ENCODE data around the gene SRSF12. TPM values are rescaled to one million over a fixed set of nuclear protein-coding genes. Genes with fewer than 3 reads are reported as not detected.

The SRSF12 gene
- total RNA-seq, 1 donor from 2014 or later, result 5.4 TPM

- DNase-seq (ENCODE audit: low read depth), result no peak
- no peak for TF ChIP-seq CTCF (conservative IDR thresholded peaks at IDR 0.05; ENCODE audit: low read depth, low read length)
- peak overlapping the region; percentile 96 for H3K4me3 ChIP-seq (ENCODE audit: low read depth, low read length)
Observed at GRCh38 chr6:89082486-89082891, 35.4 kb downstream of the SRSF12 start.

- DNase-seq (ENCODE audit: low read depth), result no peak
- no peak for TF ChIP-seq CTCF (conservative IDR thresholded peaks at IDR 0.05; ENCODE audit: low read depth, low read length)
- H3K4me3 ChIP-seq (ENCODE audit: low read depth, low read length), result peak overlapping the region; percentile 96
Observed at GRCh38 chr6:89081423-89082322, 36.2 kb downstream of the SRSF12 start.

DNA sequence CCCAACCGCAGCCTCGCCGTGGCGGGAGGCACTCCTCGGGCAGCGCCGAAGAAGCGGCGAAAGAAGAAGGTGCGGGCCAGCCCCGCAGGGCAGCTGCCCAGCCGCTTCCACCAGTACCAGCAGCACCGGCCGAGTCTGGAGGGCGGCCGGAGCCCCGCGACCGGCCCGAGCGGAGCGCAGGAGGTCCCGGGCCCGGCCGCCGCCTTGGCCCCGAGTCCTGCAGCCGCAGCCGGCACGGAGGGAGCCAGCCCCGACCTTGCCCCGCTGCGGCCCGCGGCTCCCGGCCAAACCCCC is 36.8 kb downstream of the SRSF12 start:
- DNase-seq (ENCODE audit: low read depth), result no peak

GRCh38 chr6:89080281-89081128 is 37.4 kb downstream of the SRSF12 start, which contains the start of gene PNRC1:
TSS of gene PNRC1 (plus strand) at chr6:89080751. CDS start at chr6:89080895, 144 bp downstream.
- peak; percentile 80 for DNase-seq (ENCODE audit: low read depth)
- H3K4me3 ChIP-seq (ENCODE audit: low read depth, low read length), result peak within 1 kb of the TSS; percentile 96
- no peak for TF ChIP-seq CTCF (conservative IDR thresholded peaks at IDR 0.05; ENCODE audit: low read depth, low read length)

More for the DNA sequence above, 36.8 kb downstream of the SRSF12 start:
- no peak for TF ChIP-seq CTCF (conservative IDR thresholded peaks at IDR 0.05; ENCODE audit: low read depth, low read length)
- H3K4me3 ChIP-seq (ENCODE audit: low read depth, low read length), result peak overlapping the region; percentile 96

DNA sequence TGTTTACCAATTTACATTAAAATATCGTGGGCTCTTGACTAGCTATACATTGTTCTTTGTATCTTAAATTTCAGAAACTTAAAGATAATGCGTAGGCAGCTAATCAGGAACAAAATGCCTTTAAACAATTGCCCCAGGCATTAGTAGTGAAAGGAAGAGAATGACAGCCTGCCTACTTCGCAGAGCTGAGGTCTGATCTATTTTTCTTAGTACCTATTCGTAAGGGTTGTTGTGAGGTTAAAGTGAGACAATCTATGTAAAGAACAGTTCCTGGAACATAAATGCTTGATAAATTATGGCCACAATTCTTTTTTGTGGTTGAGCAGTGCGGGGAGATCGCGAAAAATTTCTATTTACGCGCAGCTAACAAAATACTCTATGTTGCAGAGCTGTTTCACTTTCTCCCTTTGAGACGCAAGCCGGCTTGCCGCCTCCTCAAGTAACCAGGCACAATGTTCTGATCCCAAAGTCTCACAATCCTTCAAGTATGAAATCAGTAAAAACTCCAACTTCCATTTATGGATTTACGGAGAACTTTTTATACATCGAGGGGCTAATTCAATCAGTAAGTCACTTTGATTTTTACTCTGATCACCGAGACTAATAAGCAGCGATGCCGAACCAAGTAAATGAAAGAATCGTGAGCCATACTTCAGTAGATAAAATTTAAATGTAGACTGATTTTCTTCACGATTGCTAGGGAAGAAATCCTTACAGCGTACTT is 38.2 kb downstream of the SRSF12 start:
- DNase-seq (ENCODE audit: low read depth), result no peak
- H3K4me3 ChIP-seq (ENCODE audit: low read depth, low read length), result peak overlapping the region; percentile 96
- no peak for TF ChIP-seq CTCF (conservative IDR thresholded peaks at IDR 0.05; ENCODE audit: low read depth, low read length)

DNA sequence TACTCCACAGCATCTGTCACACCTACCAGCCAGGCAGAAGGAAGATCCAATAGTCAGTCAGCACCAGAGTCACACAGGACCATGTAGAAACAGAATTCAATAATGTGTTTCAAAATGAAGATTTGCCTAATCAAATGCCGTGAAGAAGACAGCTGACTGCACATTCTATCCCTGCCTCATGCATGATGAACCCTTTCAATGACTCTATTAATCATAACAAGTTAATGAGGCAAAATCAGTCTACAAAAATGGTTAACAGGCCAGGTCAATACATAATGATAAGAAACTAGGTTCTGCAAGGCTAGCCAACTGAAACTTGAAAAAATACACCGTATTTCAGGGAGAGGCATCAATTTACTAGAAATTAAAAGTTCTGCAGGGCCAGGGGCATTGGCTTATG is 44.0 kb downstream of the SRSF12 start:
- DNase-seq (ENCODE audit: low read depth), result no peak
- no peak for TF ChIP-seq CTCF (conservative IDR thresholded peaks at IDR 0.05; ENCODE audit: low read depth, low read length)
- no peak overlapping the region for H3K4me3 ChIP-seq (ENCODE audit: low read depth, low read length)
